HG03196 (cell line): ENCODE results near the gene PRDM15.

Experiments
- ATAC-seq: cut with Tn5 transposase; IDR thresholded peaks from one replicate; pipeline ENCODE4 v1.9.1; 2021; ENCODE audit not compliant: unreplicated experiment

PRDM15 gene

GRCh38 chr21:41767606-41768436, 111.3 kb downstream of the PRDM15 start:
- ATAC-seq, result no peak

- no peak for ATAC-seq
Measured at GRCh38 chr21:41766883-41767605, 112.1 kb downstream of the PRDM15 start, which contains the start of gene RIPK4. TSS of gene RIPK4 (minus strand) at chr21:41767052. CDS start at chr21:41767041, 11 bp downstream.

- no peak for ATAC-seq
Measured at GRCh38 chr21:41765973-41766882, 112.9 kb downstream of the PRDM15 start.

GRCh38 chr21:41765420-41765821, 113.7 kb downstream of the PRDM15 start:
- no peak for ATAC-seq

GRCh38 chr21:41764558-41765419, 114.4 kb downstream of the PRDM15 start:
- no peak for ATAC-seq

GRCh38 chr21:41763996-41764395, 115.1 kb downstream of the PRDM15 start:
- no peak for ATAC-seq

GRCh38 chr21:41763398-41763931, 115.7 kb downstream of the PRDM15 start:
- ATAC-seq, result no peak

GRCh38 chr21:41762753-41763152, 116.4 kb downstream of the PRDM15 start:
- ATAC-seq, result no peak

- no peak for ATAC-seq
Measured at GRCh38 chr21:41761934-41762635, 117.1 kb downstream of the PRDM15 start.

- no peak for ATAC-seq
Measured at GRCh38 chr21:41761211-41761933, 117.8 kb downstream of the PRDM15 start.

GRCh38 chr21:41760411-41760810, 118.7 kb downstream of the PRDM15 start:
- ATAC-seq, result no peak

- no peak for ATAC-seq
Measured at GRCh38 chr21:41759926-41760325, 119.2 kb downstream of the PRDM15 start.

GRCh38 chr21:41759214-41759840, 119.8 kb downstream of the PRDM15 start:
- no peak for ATAC-seq

GRCh38 chr21:41758550-41758949, 120.6 kb downstream of the PRDM15 start:
- ATAC-seq, result no peak

GRCh38 chr21:41755934-41756773, 123.0 kb downstream of the PRDM15 start:
- ATAC-seq, result no peak

- no peak for ATAC-seq
Measured at GRCh38 chr21:41755258-41755933, 123.7 kb downstream of the PRDM15 start.

GRCh38 chr21:41754479-41754891, 124.7 kb downstream of the PRDM15 start:
- ATAC-seq, result no peak
